ENCODE data around the gene C3orf20.

DNA sequence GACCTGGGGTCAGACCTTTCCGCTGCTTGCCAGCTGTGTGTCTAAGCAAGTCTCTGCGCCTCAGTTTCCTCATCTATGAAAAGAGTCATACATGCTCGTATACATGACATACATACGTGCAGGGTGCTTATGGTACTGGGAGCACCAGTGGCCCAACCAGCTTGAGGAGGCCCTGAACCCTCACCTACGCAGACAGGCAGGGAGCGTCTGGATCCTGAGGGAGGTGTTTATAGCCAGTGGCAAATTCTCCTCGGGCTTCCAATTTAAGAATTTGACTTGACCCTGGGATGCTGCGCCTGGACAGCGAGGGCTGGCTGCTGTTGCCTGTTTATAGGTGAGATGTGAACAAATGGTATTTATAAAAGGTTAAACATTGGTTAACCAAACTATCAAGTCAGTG lies 126.1 kb downstream of the C3orf20 start:
- TF ChIP-seq, protein P1, sequence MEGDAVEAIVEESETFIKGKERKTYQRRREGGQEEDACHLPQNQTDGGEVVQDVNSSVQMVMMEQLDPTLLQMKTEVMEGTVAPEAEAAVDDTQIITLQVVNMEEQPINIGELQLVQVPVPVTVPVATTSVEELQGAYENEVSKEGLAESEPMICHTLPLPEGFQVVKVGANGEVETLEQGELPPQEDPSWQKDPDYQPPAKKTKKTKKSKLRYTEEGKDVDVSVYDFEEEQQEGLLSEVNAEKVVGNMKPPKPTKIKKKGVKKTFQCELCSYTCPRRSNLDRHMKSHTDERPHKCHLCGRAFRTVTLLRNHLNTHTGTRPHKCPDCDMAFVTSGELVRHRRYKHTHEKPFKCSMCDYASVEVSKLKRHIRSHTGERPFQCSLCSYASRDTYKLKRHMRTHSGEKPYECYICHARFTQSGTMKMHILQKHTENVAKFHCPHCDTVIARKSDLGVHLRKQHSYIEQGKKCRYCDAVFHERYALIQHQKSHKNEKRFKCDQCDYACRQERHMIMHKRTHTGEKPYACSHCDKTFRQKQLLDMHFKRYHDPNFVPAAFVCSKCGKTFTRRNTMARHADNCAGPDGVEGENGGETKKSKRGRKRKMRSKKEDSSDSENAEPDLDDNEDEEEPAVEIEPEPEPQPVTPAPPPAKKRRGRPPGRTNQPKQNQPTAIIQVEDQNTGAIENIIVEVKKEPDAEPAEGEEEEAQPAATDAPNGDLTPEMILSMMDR (IDR thresholded peaks at IDR 0.05 in 4 of 5, conservative IDR thresholded peaks at IDR 0.05 in 1 of 5): no peak
- TF ChIP-seq POLR2A (IDR thresholded peaks at IDR 0.05): no peak

Data from gastrocnemius medialis (tissue), 4 donors.